Ishikawa (cell line): ENCODE measurements around the gene ASB5.

Experiments
- CEBPB ChIP-seq: IDR thresholded peaks from 2 replicates; pipeline ENCODE4 v1.6.1; 2012
- CREB1 ChIP-seq: IDR thresholded peaks from 2 replicates; pipeline ENCODE4 v1.6.1; 2012; ENCODE audit warnings: low read depth
- EGR1 ChIP-seq: IDR thresholded peaks from 2 replicates; pipeline ENCODE4 v1.6.1; 2012
- EP300 ChIP-seq: IDR thresholded peaks from 2 replicates; pipeline ENCODE4 v1.6.1; 2012; ENCODE audit warnings: borderline replicate concordance
- FOXM1 ChIP-seq: IDR thresholded peaks from 2 replicates; pipeline ENCODE4 v1.6.1; 2012; ENCODE audit warnings: low read depth, borderline replicate concordance
- NFIC ChIP-seq: IDR thresholded peaks from 2 replicates; pipeline ENCODE4 v1.6.1; 2012
- RAD21 ChIP-seq: IDR thresholded peaks from 2 replicates; pipeline ENCODE4 v1.6.1; 2012; ENCODE audit warnings: low read depth
- TAF1 ChIP-seq: IDR thresholded peaks from 2 replicates; pipeline ENCODE4 v1.6.1; 2012; ENCODE audit warnings: low read depth, mild to moderate bottlenecking
- TCF12 ChIP-seq: IDR thresholded peaks from 2 replicates; pipeline ENCODE4 v1.6.1; 2012; ENCODE audit warnings: low read depth
- TEAD4 ChIP-seq: IDR thresholded peaks from 2 replicates; pipeline ENCODE4 v1.6.1; 2012
- YY1 ChIP-seq: IDR thresholded peaks from 2 replicates; pipeline ENCODE4 v1.6.1; 2012; ENCODE audit warnings: low read depth
- ZBTB7A ChIP-seq: IDR thresholded peaks from 2 replicates; pipeline ENCODE4 v1.6.1; 2012; ENCODE audit warnings: low read depth
- TF ChIP-seq, protein P1 (sequence below): IDR thresholded peaks from 2 replicates; pipeline ENCODE4 v1.6.1; 2012
- TF ChIP-seq, protein P2 (sequence below): IDR thresholded peaks from 2 replicates; pipeline ENCODE4 v1.6.1; 2012; ENCODE audit warnings: low read depth, mild to moderate bottlenecking
- TF ChIP-seq, protein P3 (sequence below): IDR thresholded peaks from 2 replicates; pipeline ENCODE4 v1.6.1; 2012

ASB5 gene

DNA sequence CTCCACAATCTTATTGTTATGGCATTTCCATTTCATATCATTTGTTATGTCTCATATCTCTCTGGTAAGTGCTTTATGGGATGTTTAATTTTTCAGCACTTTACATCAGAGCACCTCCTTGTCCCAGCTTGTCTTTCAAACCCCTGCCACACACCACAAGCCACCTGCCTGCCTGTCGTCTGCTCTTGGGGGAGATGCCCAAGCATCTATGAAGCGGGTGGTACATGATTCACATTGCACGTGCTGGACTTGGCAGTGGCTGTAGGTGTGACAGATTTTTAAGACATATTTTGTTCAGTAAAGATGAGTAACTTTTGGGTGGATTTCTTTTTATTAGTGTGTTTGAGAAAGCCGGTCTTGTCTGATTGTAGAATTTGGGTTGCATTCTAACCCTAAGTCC, 59.5 kb downstream of the ASB5 start:
- TF ChIP-seq, protein P1, sequence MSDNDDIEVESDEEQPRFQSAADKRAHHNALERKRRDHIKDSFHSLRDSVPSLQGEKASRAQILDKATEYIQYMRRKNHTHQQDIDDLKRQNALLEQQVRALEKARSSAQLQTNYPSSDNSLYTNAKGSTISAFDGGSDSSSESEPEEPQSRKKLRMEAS, result no peak
- TF ChIP-seq FOXM1, result no peak
- TF ChIP-seq TAF1, result no peak
- TF ChIP-seq EP300, result no peak
- TF ChIP-seq NFIC, result no peak
- no peak for TF ChIP-seq CEBPB
- TF ChIP-seq YY1, result no peak
- no peak for TF ChIP-seq EGR1
- no peak for TF ChIP-seq TCF12

DNA sequence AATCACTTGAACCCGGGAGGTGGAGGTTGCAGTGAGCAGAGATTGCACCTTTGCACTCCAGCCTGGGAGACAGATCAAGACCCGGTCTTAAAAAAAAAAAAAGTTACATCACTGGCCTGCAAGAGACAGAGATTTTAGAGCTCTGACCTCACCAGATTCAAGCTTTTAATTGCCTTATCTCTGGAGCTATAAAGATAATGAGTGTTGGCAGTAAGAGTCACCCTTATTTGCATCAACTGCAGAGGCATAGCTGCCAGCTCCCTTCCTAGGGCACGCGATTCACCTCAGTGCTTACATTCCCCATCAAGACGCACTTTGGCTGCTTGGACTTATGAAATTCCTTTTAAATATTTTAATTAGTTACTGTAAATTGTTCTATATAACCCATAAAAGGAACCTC, 61.2 kb downstream of the ASB5 start:
- TF ChIP-seq CEBPB (no peak), CREB1 (no peak), RAD21 (no peak), FOXM1 (no peak)
- TF ChIP-seq, protein P2, sequence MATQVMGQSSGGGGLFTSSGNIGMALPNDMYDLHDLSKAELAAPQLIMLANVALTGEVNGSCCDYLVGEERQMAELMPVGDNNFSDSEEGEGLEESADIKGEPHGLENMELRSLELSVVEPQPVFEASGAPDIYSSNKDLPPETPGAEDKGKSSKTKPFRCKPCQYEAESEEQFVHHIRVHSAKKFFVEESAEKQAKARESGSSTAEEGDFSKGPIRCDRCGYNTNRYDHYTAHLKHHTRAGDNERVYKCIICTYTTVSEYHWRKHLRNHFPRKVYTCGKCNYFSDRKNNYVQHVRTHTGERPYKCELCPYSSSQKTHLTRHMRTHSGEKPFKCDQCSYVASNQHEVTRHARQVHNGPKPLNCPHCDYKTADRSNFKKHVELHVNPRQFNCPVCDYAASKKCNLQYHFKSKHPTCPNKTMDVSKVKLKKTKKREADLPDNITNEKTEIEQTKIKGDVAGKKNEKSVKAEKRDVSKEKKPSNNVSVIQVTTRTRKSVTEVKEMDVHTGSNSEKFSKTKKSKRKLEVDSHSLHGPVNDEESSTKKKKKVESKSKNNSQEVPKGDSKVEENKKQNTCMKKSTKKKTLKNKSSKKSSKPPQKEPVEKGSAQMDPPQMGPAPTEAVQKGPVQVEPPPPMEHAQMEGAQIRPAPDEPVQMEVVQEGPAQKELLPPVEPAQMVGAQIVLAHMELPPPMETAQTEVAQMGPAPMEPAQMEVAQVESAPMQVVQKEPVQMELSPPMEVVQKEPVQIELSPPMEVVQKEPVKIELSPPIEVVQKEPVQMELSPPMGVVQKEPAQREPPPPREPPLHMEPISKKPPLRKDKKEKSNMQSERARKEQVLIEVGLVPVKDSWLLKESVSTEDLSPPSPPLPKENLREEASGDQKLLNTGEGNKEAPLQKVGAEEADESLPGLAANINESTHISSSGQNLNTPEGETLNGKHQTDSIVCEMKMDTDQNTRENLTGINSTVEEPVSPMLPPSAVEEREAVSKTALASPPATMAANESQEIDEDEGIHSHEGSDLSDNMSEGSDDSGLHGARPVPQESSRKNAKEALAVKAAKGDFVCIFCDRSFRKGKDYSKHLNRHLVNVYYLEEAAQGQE, result no peak

DNA sequence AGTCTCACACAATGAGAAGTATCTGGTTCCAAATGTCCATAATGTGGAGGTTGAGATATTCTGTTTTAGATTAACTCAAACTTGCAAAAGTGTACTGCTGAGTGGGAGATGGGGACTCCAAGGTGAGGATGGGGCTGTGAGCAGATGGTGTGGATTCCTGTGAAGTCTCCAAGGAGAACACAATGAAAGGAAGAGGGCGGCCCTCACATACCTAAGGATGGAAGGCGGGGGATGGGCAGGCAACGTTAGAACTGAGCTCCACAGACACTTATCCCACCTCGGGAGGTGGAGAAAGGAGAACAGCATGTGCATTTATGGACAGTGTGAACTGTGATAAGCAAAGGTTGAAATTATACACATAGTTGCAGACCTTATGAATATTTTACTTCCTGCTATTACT, 63.7 kb downstream of the ASB5 start:
- no peak for TF ChIP-seq ZBTB7A
- TF ChIP-seq, protein P1, result no peak
- TF ChIP-seq CEBPB, result no peak
- TF ChIP-seq NFIC, result no peak
- TF ChIP-seq, protein P3, sequence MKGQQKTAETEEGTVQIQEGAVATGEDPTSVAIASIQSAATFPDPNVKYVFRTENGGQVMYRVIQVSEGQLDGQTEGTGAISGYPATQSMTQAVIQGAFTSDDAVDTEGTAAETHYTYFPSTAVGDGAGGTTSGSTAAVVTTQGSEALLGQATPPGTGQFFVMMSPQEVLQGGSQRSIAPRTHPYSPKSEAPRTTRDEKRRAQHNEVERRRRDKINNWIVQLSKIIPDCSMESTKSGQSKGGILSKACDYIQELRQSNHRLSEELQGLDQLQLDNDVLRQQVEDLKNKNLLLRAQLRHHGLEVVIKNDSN, result no peak
- no peak for TF ChIP-seq FOXM1
- TF ChIP-seq EP300, result no peak
- no peak for TF ChIP-seq RAD21
- no peak for TF ChIP-seq TAF1
- no peak for TF ChIP-seq YY1
- no peak for TF ChIP-seq CREB1
- no peak for TF ChIP-seq TCF12
- TF ChIP-seq, protein P2, result no peak
- TF ChIP-seq TEAD4, result no peak
- TF ChIP-seq EGR1, result no peak

DNA sequence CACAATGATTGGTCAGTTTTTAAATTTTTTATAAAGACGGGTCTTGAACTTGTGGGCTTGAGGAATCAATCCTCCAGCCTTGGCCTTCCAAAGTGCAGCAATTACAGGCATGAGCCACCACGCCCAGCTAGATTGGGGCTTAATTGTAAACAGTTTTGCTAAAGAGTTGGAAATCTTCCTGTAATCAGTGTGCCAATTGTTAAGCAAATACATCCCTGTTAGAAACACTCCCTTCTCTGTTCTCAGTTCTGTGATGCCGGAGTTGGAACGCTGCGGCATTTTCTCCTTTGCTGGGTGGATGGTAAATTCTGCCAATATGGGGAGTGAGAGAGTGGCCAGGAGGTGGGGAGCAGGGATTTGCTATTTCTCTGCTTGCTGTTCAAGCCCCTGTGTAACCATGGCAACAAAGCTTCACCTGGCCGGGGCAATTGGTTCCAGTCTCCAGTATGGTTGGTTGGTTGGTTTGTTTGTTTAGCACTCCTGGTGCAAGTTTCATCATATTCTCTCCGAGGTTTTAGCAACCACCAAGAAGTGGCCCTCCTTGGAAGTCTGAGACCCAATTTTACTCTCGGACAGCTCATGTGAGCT, 70.6 kb downstream of the ASB5 start:
- TF ChIP-seq YY1, result no peak
- TF ChIP-seq EP300, result no peak
- TF ChIP-seq, protein P1, result no peak
- TF ChIP-seq, protein P3, result no peak
- TF ChIP-seq, protein P2, result no peak
- TF ChIP-seq CEBPB, result no peak
- no peak for TF ChIP-seq EGR1
- TF ChIP-seq TCF12, result no peak
- TF ChIP-seq FOXM1, result no peak
- no peak for TF ChIP-seq TEAD4
- no peak for TF ChIP-seq RAD21
- TF ChIP-seq ZBTB7A, result no peak
